Keratinocyte (primary cell): Measurements from ENCODE around the gene TRIP13. TPM values are rescaled to one million over a fixed set of nuclear protein-coding genes. Genes with fewer than 3 reads are reported as not detected.

Experiments
- DNase-seq: peaks from one replicate; pipeline ENCODE4 v3.0.0-alpha.2; 2011; ENCODE audit warnings: low read depth, missing footprints, low spot score
- FAIRE-seq: peaks from 2 replicates; lab custom pipeline; 2011; peaks lifted over from hg19 to GRCh38; lab: Jason Lieb, UNC
- H2AFZ ChIP-seq: 2 replicates; pipeline ENCODE4 v1.6.0; 2012; ENCODE audit warnings: low read length, control low read depth, inconsistent platforms; ENCODE audit not compliant: control insufficient read depth
- H3K27ac ChIP-seq: 2 replicates; pipeline ENCODE4 v1.5.1; 2011; ENCODE audit warnings: low read length; ENCODE audit not compliant: control insufficient read depth, insufficient read depth
- H3K27me3 ChIP-seq: 3 replicates; pipeline ENCODE4 v1.6.0; 2011; ENCODE audit warnings: low read length; ENCODE audit not compliant: control insufficient read depth, insufficient read depth; ENCODE audit errors: extremely low read depth
- H3K36me3 ChIP-seq, 2 experiments: 2 replicates in 1 of 2; 3 replicates in 1 of 2; pipeline ENCODE4 v1.5.1; 2011; ENCODE audit warnings: low read length in 2 of 2, mild to moderate bottlenecking in 1 of 2; ENCODE audit not compliant: control insufficient read depth in 2 of 2, insufficient read depth in 2 of 2; ENCODE audit errors: extremely low read depth in 1 of 2
- H3K4me1 ChIP-seq: 3 replicates; pipeline ENCODE4 v1.5.1; 2011; ENCODE audit warnings: low read length; ENCODE audit not compliant: control insufficient read depth, insufficient read depth; ENCODE audit errors: extremely low read depth
- H3K4me2 ChIP-seq: 3 replicates; pipeline ENCODE4 v1.6.0; 2011; ENCODE audit warnings: low read depth, low read length; ENCODE audit not compliant: control insufficient read depth, insufficient read depth; ENCODE audit errors: extremely low read depth
- H3K4me3 ChIP-seq, 3 experiments: fragments of 200-600 bp in 1 of 3; sonication (generic) in 1 of 3; 2 replicates in 2 of 3; 3 replicates in 1 of 3; pipeline ENCODE4 v1.5.1; 2011 to 2016; ENCODE audit warnings: low read length in 3 of 3, mild to moderate bottlenecking in 3 of 3, control low read depth in 2 of 3, inconsistent platforms in 1 of 3, low read depth in 1 of 3, mixed read lengths in 1 of 3, mixed run types in 1 of 3, moderate library complexity in 1 of 3; ENCODE audit not compliant: control insufficient read depth in 2 of 3, insufficient read depth in 2 of 3; ENCODE audit errors: extremely low read depth in 1 of 3
- H3K79me2 ChIP-seq: 2 replicates; pipeline ENCODE4 v1.6.0; 2012; ENCODE audit warnings: low read length; ENCODE audit not compliant: control insufficient read depth, insufficient read depth
- H3K9ac ChIP-seq: 3 replicates; pipeline ENCODE4 v1.6.0; 2011; ENCODE audit warnings: low read length; ENCODE audit not compliant: control insufficient read depth, insufficient read depth; ENCODE audit errors: extremely low read depth
- H3K9me1 ChIP-seq: 3 replicates; pipeline ENCODE4 v1.6.0; 2011; ENCODE audit warnings: low read length; ENCODE audit not compliant: control insufficient read depth, insufficient read depth; ENCODE audit errors: extremely low read depth
- H3K9me3 ChIP-seq: 2 replicates; pipeline ENCODE4 v1.5.1; 2012; ENCODE audit warnings: low read depth, low read length; ENCODE audit not compliant: control insufficient read depth
- H4K20me1 ChIP-seq: 3 replicates; pipeline ENCODE4 v1.6.0; 2011; ENCODE audit warnings: low read length; ENCODE audit not compliant: control insufficient read depth, insufficient read depth; ENCODE audit errors: extremely low read depth
- EZH2 ChIP-seq: IDR thresholded peaks from one replicate; pipeline ENCODE4 v1.6.1; 2012; ENCODE audit warnings: inconsistent platforms, mild to moderate bottlenecking, low read length, moderate library complexity
- dilution Hi-C: fragments of 300-500 bp; cut with MboI; formaldehyde crosslinking; loops from one replicate; pipeline ENCODE4 v1.7.0; 2020; ENCODE audit warnings: low sequenced_read_pairs; ENCODE audit not compliant: extremely low pct_ligation_motif_present
- polyA plus RNA-seq, 5 experiments: library from polyadenylated mRNA; depleted of rRNA in 3 of 5; stranded (reverse) in 3 of 5; stranded (forward) in 1 of 5; unstranded in 1 of 5; fragments of >200 nt; gene quantifications; 1 replicate in 1 of 5; 2 replicates in 3 of 5; 3 replicates in 1 of 5; pipeline versions ENCODE4 v1.2.1 to v1.2.3, GENCODE V29; 2011 to 2012; ENCODE audit warnings: missing spikeins in 2 of 5, low read depth in 1 of 5, low replicate concordance in 1 of 5
- TF ChIP-seq, protein P1 (sequence below), 3 experiments: IDR thresholded peaks in 1 of 3; conservative IDR thresholded peaks in 1 of 3; optimal IDR thresholded peaks in 1 of 3; 2 replicates in 2 of 3; 3 replicates in 1 of 3; pipeline versions ENCODE3 to v1.5.1; 2011; ENCODE audit warnings: low read length in 3 of 3, mild to moderate bottlenecking in 3 of 3, moderate library complexity in 2 of 3, control low read depth in 1 of 3, inconsistent platforms in 1 of 3; ENCODE audit not compliant: insufficient read depth in 2 of 3; ENCODE audit errors: extremely low read depth in 1 of 3

Gene TRIP13
- polyA plus RNA-seq, 1 donor (not counting 4 experiments of a cell fraction or from before 2014, with no cell fraction given) = 37.8 TPM

DNA sequence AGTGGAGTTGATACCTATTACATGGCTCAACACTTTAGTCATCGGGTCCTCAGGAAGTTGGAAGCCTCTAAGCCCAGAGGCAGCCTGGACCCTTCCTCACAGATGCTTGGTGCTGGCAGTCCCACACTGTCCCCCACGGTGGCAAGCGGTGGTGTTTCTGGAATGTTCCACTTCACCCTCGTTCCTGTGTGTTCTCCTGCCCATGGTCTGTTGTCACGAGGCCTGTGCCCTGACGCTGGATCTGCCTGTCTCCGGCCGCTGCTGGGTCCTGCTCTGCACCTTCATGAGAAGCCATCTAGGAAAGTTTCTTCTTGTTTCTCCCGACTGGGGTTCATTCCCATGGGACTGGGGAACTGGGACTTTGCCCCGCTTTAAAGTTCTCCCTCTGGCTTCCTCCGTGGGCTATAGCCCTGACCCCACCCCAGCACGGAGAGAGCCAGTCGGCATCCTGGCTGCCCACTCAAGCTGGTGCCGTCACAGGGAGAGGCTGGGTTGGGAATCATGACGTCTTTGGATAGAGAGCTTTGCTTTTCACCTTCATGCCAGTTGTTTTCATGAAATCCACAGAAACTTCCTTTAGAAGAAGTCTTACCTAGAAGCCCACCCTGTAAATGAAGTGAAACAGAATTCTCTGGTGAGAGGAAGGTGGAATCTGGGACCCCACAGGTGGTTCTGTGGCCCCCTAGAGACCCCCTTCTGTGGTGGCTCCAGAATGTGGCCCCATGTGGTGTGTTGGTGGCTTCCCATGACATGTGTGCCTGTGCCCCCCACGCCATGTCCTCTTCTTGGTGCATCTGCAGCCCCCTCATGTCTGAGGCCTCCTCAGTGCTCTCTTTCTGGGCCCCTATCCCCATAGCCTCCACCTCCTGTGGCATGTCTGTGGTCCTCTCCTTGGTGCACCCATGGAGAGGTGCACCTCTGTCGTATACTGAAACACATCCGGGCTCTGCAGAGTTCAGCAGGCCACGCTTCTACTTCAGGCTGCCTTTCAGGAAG, 43.8 kb downstream of the TRIP13 start:
- no peak for DNase-seq
- FAIRE-seq = no peak
- TF ChIP-seq, protein P1, sequence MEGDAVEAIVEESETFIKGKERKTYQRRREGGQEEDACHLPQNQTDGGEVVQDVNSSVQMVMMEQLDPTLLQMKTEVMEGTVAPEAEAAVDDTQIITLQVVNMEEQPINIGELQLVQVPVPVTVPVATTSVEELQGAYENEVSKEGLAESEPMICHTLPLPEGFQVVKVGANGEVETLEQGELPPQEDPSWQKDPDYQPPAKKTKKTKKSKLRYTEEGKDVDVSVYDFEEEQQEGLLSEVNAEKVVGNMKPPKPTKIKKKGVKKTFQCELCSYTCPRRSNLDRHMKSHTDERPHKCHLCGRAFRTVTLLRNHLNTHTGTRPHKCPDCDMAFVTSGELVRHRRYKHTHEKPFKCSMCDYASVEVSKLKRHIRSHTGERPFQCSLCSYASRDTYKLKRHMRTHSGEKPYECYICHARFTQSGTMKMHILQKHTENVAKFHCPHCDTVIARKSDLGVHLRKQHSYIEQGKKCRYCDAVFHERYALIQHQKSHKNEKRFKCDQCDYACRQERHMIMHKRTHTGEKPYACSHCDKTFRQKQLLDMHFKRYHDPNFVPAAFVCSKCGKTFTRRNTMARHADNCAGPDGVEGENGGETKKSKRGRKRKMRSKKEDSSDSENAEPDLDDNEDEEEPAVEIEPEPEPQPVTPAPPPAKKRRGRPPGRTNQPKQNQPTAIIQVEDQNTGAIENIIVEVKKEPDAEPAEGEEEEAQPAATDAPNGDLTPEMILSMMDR (optimal IDR thresholded peaks at IDR 0.05 in 1 of 3, IDR thresholded peaks at IDR 0.05 in 1 of 3, conservative IDR thresholded peaks at IDR 0.05 in 1 of 3; ENCODE audit: extremely low read depth in 1 of 3, insufficient read depth in 2 of 3, low read length in 3 of 3) = no peak
- no peak for TF ChIP-seq EZH2
- Histone ChIP-seq H3K4me1 (no peaks in the 10 kb centered on the region), H3K4me3 (no peak overlapping the region), H3K27me3 (peaks cover 10% of the 10 kb centered on the region), H3K9ac (no peak overlapping the region), H4K20me1 (no peaks in the 10 kb centered on the region), H3K4me2 (no peak overlapping the region), H3K9me1 (no peaks in the 10 kb centered on the region), H3K36me3 (no peaks in the 10 kb centered on the region), H2AFZ (no peak overlapping the region), H3K79me2 (no peaks in the 10 kb centered on the region), H3K27ac (no peak overlapping the region), H3K9me3 (no peaks in the 10 kb centered on the region)
- dilution Hi-C loops = no loop called here

DNA sequence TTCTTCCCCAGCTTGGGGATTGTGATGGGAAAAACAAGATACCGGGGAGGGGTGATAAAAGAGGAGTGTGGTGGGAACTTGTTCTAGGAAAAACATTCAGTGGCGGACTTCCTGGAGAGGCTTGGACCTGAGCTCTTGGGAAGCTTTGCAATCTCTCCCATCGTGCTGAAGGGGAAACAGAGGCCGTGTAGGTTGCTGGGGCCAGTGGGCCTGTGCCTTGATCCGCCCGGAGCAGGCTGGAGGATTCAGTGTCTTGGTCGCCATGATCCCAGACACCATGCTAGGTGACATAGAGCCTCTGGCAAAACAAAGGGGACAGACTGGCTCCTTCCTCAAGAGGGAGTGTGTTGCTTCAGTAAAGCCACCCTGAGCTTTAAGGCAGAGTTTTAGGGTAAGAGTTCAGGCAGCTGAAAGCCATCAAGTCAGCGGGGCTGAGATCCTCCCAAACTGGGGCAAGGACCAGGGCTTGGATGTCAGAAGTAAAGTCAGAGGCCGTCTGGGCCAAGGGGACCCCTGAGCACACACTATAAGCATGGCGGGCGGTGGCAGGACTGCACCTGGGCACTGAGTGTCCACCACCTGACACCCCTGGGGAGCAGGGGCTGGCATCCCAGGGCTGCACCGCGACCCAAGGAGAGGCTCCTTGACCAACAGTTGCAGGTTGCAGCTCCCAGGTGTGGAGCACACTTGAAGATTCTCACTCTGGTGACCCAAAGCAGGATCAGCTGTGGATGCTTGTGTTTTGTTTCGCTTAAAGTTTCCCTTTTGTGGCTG, 44.7 kb downstream of the TRIP13 start:
- Histone ChIP-seq H3K27me3 (peaks cover 6% of the 10 kb centered on the region), H3K9ac (no peak overlapping the region), H3K4me3 (no peak overlapping the region), H3K9me1 (no peaks in the 10 kb centered on the region), H3K9me3 (no peaks in the 10 kb centered on the region), H3K79me2 (no peaks in the 10 kb centered on the region), H3K36me3 (no peaks in the 10 kb centered on the region), H4K20me1 (no peaks in the 10 kb centered on the region), H3K27ac (no peak overlapping the region), H3K4me2 (no peak overlapping the region), H2AFZ (no peak overlapping the region), H3K4me1 (no peaks in the 10 kb centered on the region)
- DNase-seq (no peak), FAIRE-seq (no peak)
- dilution Hi-C loops = no loop called here
- no peak for TF ChIP-seq EZH2
- TF ChIP-seq, protein P1 (optimal IDR thresholded peaks at IDR 0.05 in 1 of 3, IDR thresholded peaks at IDR 0.05 in 1 of 3, conservative IDR thresholded peaks at IDR 0.05 in 1 of 3; ENCODE audit: extremely low read depth in 1 of 3, insufficient read depth in 2 of 3, low read length in 3 of 3) = no peak
